OCI-LY1 (cell line): Measurements from ENCODE around the gene CRYAA.

Experiments
- H2AFZ ChIP-seq: fragments of 200-600 bp; sonication (generic), shearing (Covaris generic); 2 replicates; pipeline ENCODE4 v1.6.0; 2014; ENCODE audit warnings: antibody characterized with exemption, mild to moderate bottlenecking, low read length
- H3F3A ChIP-seq: fragments of 200-600 bp; sonication (generic), shearing (Covaris generic); 2 replicates; pipeline ENCODE4 v1.6.0; 2014; ENCODE audit warnings: mild to moderate bottlenecking, antibody characterized with exemption, low read length, moderate library complexity; ENCODE audit not compliant: insufficient read depth
- H3K27ac ChIP-seq: fragments of 200-600 bp; sonication (generic); 2 replicates; pipeline ENCODE4 v1.5.1; 2014; ENCODE audit warnings: low read length, mixed run types, mild to moderate bottlenecking, low read depth; ENCODE audit not compliant: poor library complexity, severe bottlenecking
- H3K27me3 ChIP-seq: fragments of 200-600 bp; sonication (generic); 2 replicates; pipeline ENCODE4 v1.6.0; 2014; ENCODE audit warnings: antibody characterized with exemption, mild to moderate bottlenecking, low read length, moderate library complexity; ENCODE audit not compliant: insufficient read depth
- H3K36me3 ChIP-seq: fragments of 200-600 bp; sonication (generic); 2 replicates; pipeline ENCODE4 v1.6.1; 2014; ENCODE audit warnings: mild to moderate bottlenecking, antibody characterized with exemption, low read length, moderate library complexity, mixed read lengths; ENCODE audit not compliant: insufficient read depth
- H3K4me1 ChIP-seq: fragments of 200-600 bp; sonication (generic); 2 replicates; pipeline ENCODE4 v1.5.1; 2014; ENCODE audit warnings: mild to moderate bottlenecking, low read length, moderate library complexity; ENCODE audit not compliant: insufficient read depth, severe bottlenecking
- H3K4me2 ChIP-seq: fragments of 200-600 bp; sonication (generic), shearing (Covaris generic); 2 replicates; pipeline ENCODE4 v1.6.1; 2014; ENCODE audit warnings: low read length
- H3K4me3 ChIP-seq: fragments of 200-600 bp; sonication (generic); 2 replicates; pipeline ENCODE4 v1.5.1; 2014; ENCODE audit warnings: low read length, low read depth, mild to moderate bottlenecking, mixed read lengths; ENCODE audit not compliant: poor library complexity, severe bottlenecking
- H3K79me2 ChIP-seq: fragments of 200-600 bp; shearing (Covaris generic); 2 replicates; pipeline ENCODE4 v1.6.1; 2016; ENCODE audit warnings: mixed run types, low read length, mixed read lengths; ENCODE audit not compliant: insufficient read depth
- H3K9ac ChIP-seq: fragments of 200-600 bp; sonication (generic), shearing (Covaris generic); 2 replicates; pipeline ENCODE4 v1.6.1; 2014; ENCODE audit warnings: mild to moderate bottlenecking, low read length, mixed read lengths
- H3K9me2 ChIP-seq: fragments of 200-600 bp; sonication (generic), shearing (Covaris generic); 2 replicates; pipeline ENCODE4 v1.6.1; 2014; ENCODE audit warnings: low read depth, mild to moderate bottlenecking, low read length, mixed read lengths
- H3K9me3 ChIP-seq: fragments of 200-600 bp; shearing (Covaris generic); 2 replicates; pipeline ENCODE4 v1.6.1; 2014; ENCODE audit warnings: low read length, mixed read lengths
- H4K20me1 ChIP-seq: fragments of 200-600 bp; sonication (generic), shearing (Covaris generic); 2 replicates; pipeline ENCODE4 v1.6.0; 2016; ENCODE audit warnings: mild to moderate bottlenecking, low read length; ENCODE audit not compliant: insufficient read depth
- CTCF ChIP-seq: fragments of 200-600 bp; sonication (generic), shearing (Covaris generic); IDR thresholded peaks from 2 replicates; pipeline ENCODE4 v1.5.1; 2017; ENCODE audit warnings: mild to moderate bottlenecking, antibody characterized with exemption, low read length, moderate library complexity, mixed read lengths
- EZH2 ChIP-seq: fragments of 200-600 bp; sonication (generic), shearing (Covaris generic); IDR thresholded peaks from 2 replicates; pipeline ENCODE4 v1.8.0; 2017; ENCODE audit warnings: borderline replicate concordance, mixed run types, mild to moderate bottlenecking, antibody characterized with exemption, low read length, moderate library complexity, mixed read lengths

Gene CRYAA

GRCh38 chr21:43188181-43188580 lies 19.4 kb downstream of the CRYAA start:
- Histone ChIP-seq H3K4me2 (no peak overlapping the region), H3K9me2 (no peaks in the 10 kb centered on the region), H3K9me3 (no peaks in the 10 kb centered on the region), H3K4me3 (no peak overlapping the region), H3F3A (no peaks in the 10 kb centered on the region), H3K4me1 (no peaks in the 10 kb centered on the region), H3K36me3 (no peaks in the 10 kb centered on the region), H3K79me2 (no peaks in the 10 kb centered on the region), H3K9ac (no peak overlapping the region), H2AFZ (no peak overlapping the region), H4K20me1 (no peaks in the 10 kb centered on the region), H3K27ac (no peak overlapping the region), H3K27me3 (0 out of 2 replicates have a peak, but pooled peaks cover 3% of the 10 kb centered on the region)
- TF ChIP-seq CTCF (no peak), EZH2 (no peak)

GRCh38 chr21:43188592-43189210 lies 19.9 kb downstream of the CRYAA start:
- no peak overlapping the region for H3K4me3 ChIP-seq
- no peak overlapping the region for H3K27ac ChIP-seq
- no peaks in the 10 kb centered on the region for H3K36me3 ChIP-seq
- H3K4me1 ChIP-seq, result no peaks in the 10 kb centered on the region
- H3K27me3 ChIP-seq, result 0 out of 2 replicates have a peak, but pooled peaks cover 3% of the 10 kb centered on the region
- H4K20me1 ChIP-seq, result no peaks in the 10 kb centered on the region
- H2AFZ ChIP-seq, result no peak overlapping the region
- H3K4me2 ChIP-seq, result no peak overlapping the region
- H3K9ac ChIP-seq, result no peak overlapping the region
- no peaks in the 10 kb centered on the region for H3K9me3 ChIP-seq
- H3K9me2 ChIP-seq, result no peaks in the 10 kb centered on the region
- TF ChIP-seq CTCF (no peak), EZH2 (no peak)
- no peaks in the 10 kb centered on the region for H3F3A ChIP-seq
- H3K79me2 ChIP-seq, result no peaks in the 10 kb centered on the region

GRCh38 chr21:43189936-43190335 lies 21.1 kb downstream of the CRYAA start:
- Histone ChIP-seq H3K27ac (no peak overlapping the region), H2AFZ (no peak overlapping the region)
- TF ChIP-seq EZH2 (no peak), CTCF (no peak)

More at GRCh38 chr21:43189936-43190335, 21.1 kb downstream of the CRYAA start:
- no peak overlapping the region for H3K4me2 ChIP-seq
- no peak overlapping the region for H3K4me3 ChIP-seq
- H4K20me1 ChIP-seq, result no peaks in the 10 kb centered on the region
- no peaks in the 10 kb centered on the region for H3K36me3 ChIP-seq
- no peaks in the 10 kb centered on the region for H3F3A ChIP-seq
- H3K79me2 ChIP-seq, result no peaks in the 10 kb centered on the region
- no peaks in the 10 kb centered on the region for H3K4me1 ChIP-seq
- no peaks in the 10 kb centered on the region for H3K9me3 ChIP-seq
- H3K9me2 ChIP-seq, result no peaks in the 10 kb centered on the region
- no peak overlapping the region for H3K9ac ChIP-seq
- 0 out of 2 replicates have a peak, but pooled peaks cover 6% of the 10 kb centered on the region for H3K27me3 ChIP-seq
